K562 (cell line): ENCODE results near the gene SCAMP5. TPM values are rescaled to one million over a fixed set of nuclear protein-coding genes. Genes with fewer than 3 reads are reported as not detected.

Source experiments
- MAZ ChIP-seq, 2 experiments: fragments of 450-650 bp in 1 of 2; sonication (generic) in 1 of 2; formaldehyde crosslinking; IDR thresholded peaks in 1 of 2; conservative IDR thresholded peaks in 1 of 2; 2 replicates each; pipeline versions ENCODE4 v1.4.0 to v1.5.0; 2020; ENCODE audit warnings: mild to moderate bottlenecking in 1 of 2, missing genetic modification reagents in 1 of 2
- MTA3 ChIP-seq: fragments of 450-650 bp; formaldehyde crosslinking; IDR thresholded peaks from 2 replicates; pipeline ENCODE4 v1.6.1; 2017; ENCODE audit warnings: mild to moderate bottlenecking, borderline replicate concordance
- SMAD3 ChIP-seq: fragments of 450-650 bp; formaldehyde crosslinking; conservative IDR thresholded peaks from 2 replicates; pipeline ENCODE4 v1.4.0; 2020; ENCODE audit warnings: mild to moderate bottlenecking
- SMARCA5 ChIP-seq: fragments of 450-650 bp; IDR thresholded peaks from 2 replicates; pipeline ENCODE4 v1.6.1; 2016
- YY1 ChIP-seq, 3 experiments: IDR thresholded peaks; 2 replicates each; pipeline ENCODE4 v1.6.1; 2011; ENCODE audit warnings: low read length in 2 of 3, mild to moderate bottlenecking in 2 of 3, moderate library complexity in 2 of 3, borderline replicate concordance in 1 of 3, control low read depth in 1 of 3, low read depth in 1 of 3; ENCODE audit not compliant: insufficient read depth in 3 of 3, insufficient replicate concordance in 2 of 3, control insufficient read depth in 1 of 3, insufficient read length in 1 of 3; ENCODE audit errors: extremely low read depth in 1 of 3
- ZNF133 ChIP-seq: fragments of 250-450 bp; sonication (Bioruptor Pico); IDR thresholded peaks from 2 replicates; pipeline ENCODE4 v1.4.0; 2020; ENCODE audit warnings: mild to moderate bottlenecking
- polyA plus RNA-seq, 8 experiments: library from polyadenylated mRNA; depleted of rRNA in 4 of 8; stranded (reverse) in 5 of 8; unstranded in 3 of 8; fragments of >200 nt; fragmentation: Nextera tagmentation in 2 of 8; fragmentation: Illumina TruSeq in 1 of 8; extraction: Ambion mirVana in 2 of 8; extraction: Trizol in 1 of 8; gene quantifications; 2 replicates each; pipeline versions ENCODE4 v1.2.1 to v1.2.3, GENCODE V29; 2011 to 2014; ENCODE audit warnings: inconsistent platforms in 1 of 8, missing spikeins in 1 of 8
- total RNA-seq, 7 experiments: library from RNA; depleted of rRNA in 6 of 7; stranded (reverse); fragments of >200 nt in 6 of 7; fragmentation: Illumina TruSeq in 2 of 7; extraction: Trizol in 2 of 7; gene quantifications; 2 replicates each; pipeline versions ENCODE4 v1.2.1 to v1.2.3, GENCODE V29; 2011 to 2021; ENCODE audit warnings: low replicate concordance in 1 of 7
- TF ChIP-seq, protein P1 (sequence below), 3 experiments: fragments of 200-800 bp in 1 of 3; fragments of 250-450 bp in 1 of 3; fragments of 450-650 bp in 1 of 3; sonication (Bioruptor Pico) in 1 of 3; sonication (Bioruptor generic) in 1 of 3; formaldehyde crosslinking in 1 of 3; IDR thresholded peaks; 2 replicates each; pipeline versions ENCODE4 v1.6.1 to v1.8.0; 2016 to 2022; ENCODE audit warnings: mild to moderate bottlenecking in 2 of 3, missing genetic modification characterization in 2 of 3, missing compliant biosample characterization in 1 of 3, moderate library complexity in 1 of 3

Gene SCAMP5
- total and polyA plus RNA-seq, 9 of the 15 experiments (the other 6 are each of a cell fraction or from before 2014, with no cell fraction given), result 0.09 to 0.29 (median 0.19) TPM; not detected in 5

DNA sequence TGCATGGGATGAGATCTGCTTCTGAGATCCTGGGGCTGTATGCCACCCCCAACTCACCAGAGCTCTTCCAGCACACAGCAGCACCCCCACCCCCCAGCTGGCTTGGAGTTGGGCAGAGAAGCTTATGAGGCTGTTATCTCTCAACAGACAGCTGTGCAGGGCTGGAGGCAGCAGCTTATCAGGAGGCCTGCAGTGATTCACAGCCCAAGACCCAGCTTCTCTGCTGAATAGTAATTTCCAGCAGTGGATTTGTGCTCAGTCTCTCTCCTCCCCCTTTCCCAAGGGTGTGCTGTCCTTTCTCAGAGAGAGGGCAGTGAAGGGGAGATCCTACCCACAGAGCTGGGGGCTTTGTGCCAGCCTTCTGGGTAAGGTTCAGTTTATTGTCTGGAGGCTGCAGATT lies 40.8 kb upstream of the SCAMP5 start (continued):
- TF ChIP-seq SMAD3 (CRISPR knock-in tag), result peak; percentile 93
- no peak for TF ChIP-seq SMARCA5
- TF ChIP-seq MAZ (CRISPR knock-in tag; conservative IDR thresholded peaks at IDR 0.05 in 1 of 2, IDR thresholded peaks at IDR 0.05 in 1 of 2), result peak; percentile 75 to 93
- TF ChIP-seq YY1 (IDR thresholded peaks at IDR 0.05; ENCODE audit: borderline replicate concordance in 1 of 3, control insufficient read depth in 1 of 3, extremely low read depth in 1 of 3, insufficient read depth in 3 of 3, insufficient read length in 1 of 3, insufficient replicate concordance in 2 of 3, low read depth in 1 of 3, low read length in 2 of 3), result peak in 1 of 3 experiments; percentile 32
- peak; percentile 87 for TF ChIP-seq MTA3
- TF ChIP-seq ZNF133 (CRISPR knock-in tag), result peak; percentile 73; the same call in 1 of the 2 replicates
- TF ChIP-seq, protein P1, sequence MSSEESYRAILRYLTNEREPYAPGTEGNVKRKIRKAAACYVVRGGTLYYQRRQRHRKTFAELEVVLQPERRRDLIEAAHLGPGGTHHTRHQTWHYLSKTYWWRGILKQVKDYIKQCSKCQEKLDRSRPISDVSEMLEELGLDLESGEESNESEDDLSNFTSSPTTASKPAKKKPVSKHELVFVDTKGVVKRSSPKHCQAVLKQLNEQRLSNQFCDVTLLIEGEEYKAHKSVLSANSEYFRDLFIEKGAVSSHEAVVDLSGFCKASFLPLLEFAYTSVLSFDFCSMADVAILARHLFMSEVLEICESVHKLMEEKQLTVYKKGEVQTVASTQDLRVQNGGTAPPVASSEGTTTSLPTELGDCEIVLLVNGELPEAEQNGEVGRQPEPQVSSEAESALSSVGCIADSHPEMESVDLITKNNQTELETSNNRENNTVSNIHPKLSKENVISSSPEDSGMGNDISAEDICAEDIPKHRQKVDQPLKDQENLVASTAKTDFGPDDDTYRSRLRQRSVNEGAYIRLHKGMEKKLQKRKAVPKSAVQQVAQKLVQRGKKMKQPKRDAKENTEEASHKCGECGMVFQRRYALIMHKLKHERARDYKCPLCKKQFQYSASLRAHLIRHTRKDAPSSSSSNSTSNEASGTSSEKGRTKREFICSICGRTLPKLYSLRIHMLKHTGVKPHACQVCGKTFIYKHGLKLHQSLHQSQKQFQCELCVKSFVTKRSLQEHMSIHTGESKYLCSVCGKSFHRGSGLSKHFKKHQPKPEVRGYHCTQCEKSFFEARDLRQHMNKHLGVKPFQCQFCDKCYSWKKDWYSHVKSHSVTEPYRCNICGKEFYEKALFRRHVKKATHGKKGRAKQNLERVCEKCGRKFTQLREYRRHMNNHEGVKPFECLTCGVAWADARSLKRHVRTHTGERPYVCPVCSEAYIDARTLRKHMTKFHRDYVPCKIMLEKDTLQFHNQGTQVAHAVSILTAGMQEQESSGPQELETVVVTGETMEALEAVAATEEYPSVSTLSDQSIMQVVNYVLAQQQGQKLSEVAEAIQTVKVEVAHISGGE (CRISPR knock-in tag; IDR thresholded peaks at IDR 0.05), result peak in 1 of 3 experiments; percentile 86; a peak in 2 of 6 replicates
